B cell (primary cell): ENCODE data around the gene FGFR2.

Source experiments
- EZH2 ChIP-seq: IDR thresholded peaks from 2 replicates; pipeline ENCODE4 v1.6.1; 2012; ENCODE audit warnings: borderline replicate concordance, low read depth, mild to moderate bottlenecking, moderate library complexity, low read length; ENCODE audit not compliant: insufficient read depth, poor library complexity, severe bottlenecking
- TF ChIP-seq, protein P1 (sequence below): fragments of 200-600 bp; IDR thresholded peaks from one replicate; pipeline ENCODE4 v1.8.0; 2022; ENCODE audit warnings: antibody characterized with exemption, mild to moderate bottlenecking

DNA sequence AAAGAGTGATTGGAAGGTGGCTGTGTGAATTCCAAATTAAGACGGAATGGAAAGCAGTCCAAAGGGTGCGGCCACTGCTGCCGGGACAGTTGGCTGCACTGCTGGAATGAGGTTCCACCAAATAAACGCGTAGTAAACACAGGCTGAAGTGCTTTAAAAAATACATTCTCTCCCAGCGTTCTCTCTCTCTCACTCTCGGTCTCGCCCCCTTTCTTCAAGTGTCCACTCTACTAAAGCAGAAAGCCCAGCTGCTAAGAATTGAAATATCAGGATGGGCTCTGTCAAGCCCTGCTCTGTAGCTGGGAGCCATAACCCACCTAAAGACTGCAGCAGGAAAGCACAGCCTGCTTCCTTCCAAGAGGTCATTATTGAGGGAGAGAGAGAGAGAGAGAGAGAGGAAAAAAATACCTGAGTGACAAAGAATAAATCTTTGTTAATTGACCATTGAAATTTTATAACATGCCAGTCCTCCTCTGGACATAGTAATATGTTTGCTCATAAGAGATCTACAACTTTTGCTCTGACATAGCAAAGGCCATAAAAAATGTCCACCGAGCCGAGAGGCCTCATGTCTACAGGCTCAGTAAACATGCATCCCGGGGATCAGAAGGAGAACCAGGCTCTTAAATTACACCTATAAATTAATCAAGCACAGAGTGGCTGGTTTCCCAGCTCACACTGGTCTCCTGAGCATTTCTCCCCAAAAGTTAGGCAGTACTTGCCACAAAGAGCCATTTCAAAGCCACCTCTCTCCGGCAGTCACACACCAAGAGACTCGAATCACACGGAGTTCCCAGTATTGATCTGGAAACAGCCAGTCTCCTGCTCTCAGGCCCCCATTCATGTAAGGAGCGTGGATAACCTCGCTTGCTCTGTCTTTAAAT, 72.8 kb downstream of the FGFR2 start:
- TF ChIP-seq EZH2, result no peak
- TF ChIP-seq, protein P1, sequence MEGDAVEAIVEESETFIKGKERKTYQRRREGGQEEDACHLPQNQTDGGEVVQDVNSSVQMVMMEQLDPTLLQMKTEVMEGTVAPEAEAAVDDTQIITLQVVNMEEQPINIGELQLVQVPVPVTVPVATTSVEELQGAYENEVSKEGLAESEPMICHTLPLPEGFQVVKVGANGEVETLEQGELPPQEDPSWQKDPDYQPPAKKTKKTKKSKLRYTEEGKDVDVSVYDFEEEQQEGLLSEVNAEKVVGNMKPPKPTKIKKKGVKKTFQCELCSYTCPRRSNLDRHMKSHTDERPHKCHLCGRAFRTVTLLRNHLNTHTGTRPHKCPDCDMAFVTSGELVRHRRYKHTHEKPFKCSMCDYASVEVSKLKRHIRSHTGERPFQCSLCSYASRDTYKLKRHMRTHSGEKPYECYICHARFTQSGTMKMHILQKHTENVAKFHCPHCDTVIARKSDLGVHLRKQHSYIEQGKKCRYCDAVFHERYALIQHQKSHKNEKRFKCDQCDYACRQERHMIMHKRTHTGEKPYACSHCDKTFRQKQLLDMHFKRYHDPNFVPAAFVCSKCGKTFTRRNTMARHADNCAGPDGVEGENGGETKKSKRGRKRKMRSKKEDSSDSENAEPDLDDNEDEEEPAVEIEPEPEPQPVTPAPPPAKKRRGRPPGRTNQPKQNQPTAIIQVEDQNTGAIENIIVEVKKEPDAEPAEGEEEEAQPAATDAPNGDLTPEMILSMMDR, result no peak
